22Rv1 (cell line): ENCODE results near the gene SCAPER.
A peak's percentile ranks its signal among the peaks of the same experiment; 100 is the strongest.

Source experiments
- H3K27ac ChIP-seq: fragments of 450-650 bp; 2 replicates; pipeline ENCODE4 v1.5.1; 2017
- CTCF ChIP-seq: fragments of 450-650 bp; IDR thresholded peaks from 2 replicates; pipeline ENCODE4 v1.5.1; 2017; ENCODE audit warnings: mild to moderate bottlenecking
- ZFX ChIP-seq: fragments of 450-650 bp; IDR thresholded peaks from 2 replicates; pipeline ENCODE4 v1.6.1; 2017; ENCODE audit warnings: antibody characterized with exemption, borderline replicate concordance

SCAPER gene

GRCh38 chr15:76354823-76355440 is 550.2 kb downstream of the SCAPER start:
- H3K27ac ChIP-seq: no peak overlapping the region
- TF ChIP-seq CTCF (no peak), ZFX (no peak)

DNA sequence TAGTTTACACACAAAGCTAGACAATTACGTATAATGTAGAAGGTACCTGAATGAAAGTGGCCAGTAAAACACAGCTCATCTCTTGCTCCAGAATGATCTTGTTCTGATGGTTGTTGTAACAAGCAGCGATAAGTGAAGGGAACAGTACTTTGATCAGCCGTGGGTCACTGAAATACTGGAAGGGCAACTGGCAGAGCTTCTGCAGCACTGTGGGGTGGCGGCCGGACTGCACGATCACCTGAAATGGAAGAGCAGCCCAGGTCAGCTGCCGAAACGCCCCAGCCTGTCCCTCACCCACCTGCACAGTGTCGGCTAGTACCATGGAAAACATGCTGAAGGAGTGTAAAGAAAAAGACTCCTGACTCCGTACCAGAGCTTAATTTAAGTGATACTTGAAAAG is 551.2 kb downstream of the SCAPER start:
- TF ChIP-seq CTCF (no peak), ZFX (no peak)
- H3K27ac ChIP-seq: no peak overlapping the region

GRCh38 chr15:76353023-76353577 is 552.0 kb downstream of the SCAPER start:
- no peak for TF ChIP-seq ZFX
- no peak overlapping the region for H3K27ac ChIP-seq

- no peak for TF ChIP-seq CTCF
- TF ChIP-seq ZFX: no peak
- no peak overlapping the region for H3K27ac ChIP-seq
Observed at GRCh38 chr15:76349301-76350070, 555.7 kb downstream of the SCAPER start.

GRCh38 chr15:76347482-76348055 is 557.6 kb downstream of the SCAPER start:
- TF ChIP-seq CTCF (no peak), ZFX (no peak)
- H3K27ac ChIP-seq: no peak overlapping the region

DNA sequence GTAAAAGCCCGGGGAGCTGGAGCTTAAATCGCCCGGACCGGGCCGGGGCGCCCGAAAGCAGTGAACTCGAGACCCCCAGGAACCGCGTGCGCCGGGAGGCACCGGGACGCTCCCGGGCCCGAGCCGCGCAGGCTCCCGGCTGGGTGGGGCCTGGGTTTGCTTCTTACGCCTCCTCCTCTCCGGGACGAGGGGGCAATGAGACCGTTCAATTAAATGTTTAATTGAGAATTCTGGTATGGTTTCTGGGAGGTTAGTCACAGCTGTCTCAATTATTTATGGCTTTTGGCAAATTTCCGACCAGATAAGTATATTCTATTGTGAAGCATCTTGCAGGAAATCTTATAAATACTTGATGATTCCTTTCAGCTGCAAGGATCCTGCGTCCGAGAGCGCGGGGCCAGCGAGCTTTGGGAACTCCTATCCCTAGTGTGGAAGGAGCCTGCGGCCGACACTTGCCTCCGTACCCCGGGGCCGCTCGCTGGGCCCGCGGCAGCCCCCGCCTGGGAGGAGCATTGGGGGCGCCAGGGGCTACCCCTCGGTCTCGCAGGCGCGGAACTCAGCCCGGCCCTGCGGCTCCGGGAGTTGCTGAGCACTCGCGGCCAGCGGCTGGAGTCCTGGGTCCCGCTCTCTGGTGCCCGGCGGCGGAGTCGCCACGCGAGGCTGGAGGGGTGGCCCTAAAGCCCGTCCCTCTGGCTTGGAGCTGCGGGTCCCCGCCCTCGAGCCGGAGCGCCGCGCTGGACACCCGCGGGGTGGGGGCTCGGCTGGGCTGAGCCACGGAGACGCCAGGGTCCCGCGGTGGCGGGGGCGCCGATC is 558.3 kb downstream of the SCAPER start:
- TF ChIP-seq ZFX (no peak), CTCF (no peak)

DNA sequence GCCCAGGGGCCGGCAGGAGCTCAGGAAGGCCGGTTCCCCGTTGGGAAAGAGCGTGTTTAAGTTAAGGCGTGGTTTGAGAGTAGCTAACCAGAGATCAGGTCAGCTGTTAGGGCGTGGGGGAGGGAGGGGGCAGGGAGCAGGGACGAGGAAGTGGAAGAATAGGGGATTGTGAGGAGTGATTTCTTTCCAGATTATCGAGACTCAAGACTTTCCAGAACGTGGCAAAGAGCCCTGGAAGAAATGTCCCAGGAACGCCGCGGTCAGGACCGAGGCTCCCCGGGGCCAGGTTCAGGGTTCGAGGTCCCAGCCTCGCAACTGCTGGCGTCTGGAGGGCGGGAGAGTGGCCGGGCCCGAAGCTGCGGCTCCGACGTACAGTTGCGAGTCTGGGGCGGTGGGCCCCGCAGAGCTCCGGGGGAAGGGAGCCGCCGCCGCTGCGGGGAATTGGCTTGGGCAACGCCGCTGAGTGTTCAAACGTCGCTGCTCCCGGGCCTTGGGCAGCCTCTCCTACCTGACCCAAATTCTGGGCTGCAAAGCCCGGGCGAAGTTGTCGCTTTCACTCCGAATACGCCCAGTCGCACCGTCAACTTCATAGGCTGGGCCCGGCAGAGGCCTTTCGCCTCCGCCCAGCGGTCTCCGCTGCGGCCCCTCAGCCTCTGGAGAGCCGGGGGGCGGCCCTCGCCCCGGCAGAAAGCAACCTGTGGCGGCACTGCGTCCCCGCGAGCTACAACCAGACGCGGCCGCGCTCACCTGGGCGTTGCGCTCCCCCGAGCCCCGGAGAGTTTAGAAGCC is 559.1 kb downstream of the SCAPER start:
- H3K27ac ChIP-seq: no peak overlapping the region
- TF ChIP-seq ZFX (no peak), CTCF (0 out of 2 replicates have a peak, but pooled peaks have one; percentile 5)

More for the DNA sequence above, 558.3 kb downstream of the SCAPER start:
- H3K27ac ChIP-seq: no peak overlapping the region
